ENCODE data around the gene FOLR2. TPM values are rescaled to one million over a fixed set of nuclear protein-coding genes. Genes with fewer than 3 reads are reported as not detected.

The FOLR2 gene
- total RNA-seq, 1 experiment from 2014 or later: not detected

- no peak for DNase-seq (ENCODE audit: low spot score)
Observed at GRCh38 chr11:72267956-72268617, 51.5 kb downstream of the FOLR2 start.

Other genes with a start within 250 kb of the FOLR2 start
- 3.4 and 5.8 TPM in 2 replicates for gene IL18BP, start 217.9 kb upstream of the FOLR2 start, total RNA-seq (2014; rRNA removed; shearing (Covaris generic))
- 214 and 241 TPM in 2 replicates for gene NUMA1, start 136.3 kb upstream of the FOLR2 start, total RNA-seq (2014; rRNA removed; shearing (Covaris generic))
- 26.4 and 33.5 TPM in 2 replicates for gene LRRC51, start 135.9 kb upstream of the FOLR2 start, total RNA-seq (2014; rRNA removed; shearing (Covaris generic))
- 143 and 161 TPM in 2 replicates for gene LAMTOR1, start 113.5 kb upstream of the FOLR2 start, total RNA-seq (2014; rRNA removed; shearing (Covaris generic))
- gene TOMT, start 110.9 kb upstream of the FOLR2 start, total RNA-seq (2014; rRNA removed; shearing (Covaris generic)): 0.08 TPM in 1 of 2 replicates, not detected in the other
- 81.1 and 85.9 TPM in 2 replicates for gene ANAPC15, start 104.1 kb upstream of the FOLR2 start, total RNA-seq (2014; rRNA removed; shearing (Covaris generic))
- not detected in 2 replicates for gene FOLR3, start 81.1 kb upstream of the FOLR2 start, total RNA-seq (2014; rRNA removed; shearing (Covaris generic))
- 6.1 and 6.2 TPM in 2 replicates for gene FOLR1, start 24.7 kb upstream of the FOLR2 start, total RNA-seq (2014; rRNA removed; shearing (Covaris generic))
- gene INPPL1, start 8.0 kb downstream of the FOLR2 start, total RNA-seq (2014; rRNA removed; shearing (Covaris generic)): 97.2 and 133 TPM in 2 replicates
- not detected in 2 replicates for gene PHOX2A, start 27.4 kb downstream of the FOLR2 start, total RNA-seq (2014; rRNA removed; shearing (Covaris generic))
- gene CLPB, start 217.7 kb downstream of the FOLR2 start, total RNA-seq (2014; rRNA removed; shearing (Covaris generic)): 53.3 and 56.9 TPM in 2 replicates

All from HT-29 (cell line).